UCSD-AML1 (cell line): Measurements from ENCODE around the gene IL34.
A peak's percentile ranks its signal among the peaks of the same experiment; 100 is the strongest.

Experiments
- DNase-seq: peaks from one replicate; lab custom pipeline; 2025; ENCODE audit not compliant: unreplicated experiment; lab: John Stamatoyannopoulos, UW

The IL34 gene

DNA sequence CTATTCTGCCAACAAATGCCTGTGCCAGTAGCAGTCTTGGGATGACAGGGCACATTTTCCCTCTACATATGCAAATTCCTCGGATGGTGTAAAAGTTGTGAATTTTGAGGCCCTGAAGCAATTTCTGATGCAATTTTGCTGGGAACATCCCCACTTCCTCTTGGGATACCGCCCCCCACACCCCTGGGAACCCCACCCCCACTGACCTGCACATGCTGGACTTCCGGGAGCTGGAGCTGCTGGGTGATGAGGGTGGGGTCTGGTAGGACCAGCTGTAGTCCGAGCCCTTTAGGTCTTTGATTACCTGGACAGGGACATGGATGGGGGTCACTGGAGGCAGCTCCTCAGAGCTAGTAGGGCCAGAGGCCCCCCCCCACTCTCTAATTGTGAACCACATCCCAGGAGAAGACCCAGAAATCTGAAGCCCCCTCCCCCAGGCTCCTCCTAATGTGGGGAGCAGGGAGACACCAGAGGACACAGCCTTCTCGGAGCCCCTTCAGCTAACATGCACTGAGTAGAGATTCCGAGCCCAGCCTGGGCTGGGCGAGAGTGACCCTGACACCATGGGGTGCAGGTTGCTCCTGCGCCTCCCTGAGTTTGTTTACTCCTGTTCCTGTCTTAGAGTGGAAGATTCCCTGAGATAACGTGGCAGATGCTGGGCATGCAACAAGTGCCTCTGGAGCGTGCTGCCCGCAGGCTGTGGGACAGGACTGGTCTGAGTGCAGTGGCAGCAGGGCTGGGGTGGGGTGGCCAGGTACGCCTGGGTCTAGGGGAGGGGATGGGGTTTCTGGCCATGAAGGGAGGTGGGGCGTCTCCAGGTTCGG lies 30.5 kb downstream of the IL34 start:
- no peak for DNase-seq

DNA sequence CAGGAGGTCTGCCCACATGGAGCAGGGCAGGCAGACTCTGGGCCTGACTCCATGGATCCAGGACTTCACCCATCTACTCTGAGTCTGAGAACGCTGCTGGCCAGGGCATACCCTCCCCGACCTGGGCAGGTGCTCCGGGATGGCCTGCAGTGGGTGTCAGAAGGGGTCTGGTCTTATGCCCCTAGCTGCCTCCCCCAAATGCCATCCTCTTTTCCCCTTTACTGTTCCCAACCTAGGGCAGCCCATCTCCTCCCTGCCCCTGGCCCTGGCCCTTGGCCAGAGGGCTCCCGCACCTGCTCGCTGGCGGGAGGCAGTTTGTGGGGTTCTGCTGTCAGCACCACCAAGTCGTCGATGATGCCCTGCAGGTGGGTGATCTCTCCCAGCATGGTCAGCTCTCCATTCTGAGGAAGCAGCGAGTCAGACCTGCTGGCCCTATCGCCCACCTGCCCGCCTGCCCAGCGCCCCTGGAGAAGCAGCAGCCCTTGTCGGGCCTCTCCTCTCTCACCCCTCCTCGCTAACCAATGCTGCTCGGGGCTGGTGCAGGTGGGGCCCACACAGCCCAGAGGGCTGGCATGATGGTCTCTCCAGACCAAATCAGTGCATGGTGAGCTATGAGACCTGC lies 31.3 kb downstream of the IL34 start:
- no peak for DNase-seq

DNA sequence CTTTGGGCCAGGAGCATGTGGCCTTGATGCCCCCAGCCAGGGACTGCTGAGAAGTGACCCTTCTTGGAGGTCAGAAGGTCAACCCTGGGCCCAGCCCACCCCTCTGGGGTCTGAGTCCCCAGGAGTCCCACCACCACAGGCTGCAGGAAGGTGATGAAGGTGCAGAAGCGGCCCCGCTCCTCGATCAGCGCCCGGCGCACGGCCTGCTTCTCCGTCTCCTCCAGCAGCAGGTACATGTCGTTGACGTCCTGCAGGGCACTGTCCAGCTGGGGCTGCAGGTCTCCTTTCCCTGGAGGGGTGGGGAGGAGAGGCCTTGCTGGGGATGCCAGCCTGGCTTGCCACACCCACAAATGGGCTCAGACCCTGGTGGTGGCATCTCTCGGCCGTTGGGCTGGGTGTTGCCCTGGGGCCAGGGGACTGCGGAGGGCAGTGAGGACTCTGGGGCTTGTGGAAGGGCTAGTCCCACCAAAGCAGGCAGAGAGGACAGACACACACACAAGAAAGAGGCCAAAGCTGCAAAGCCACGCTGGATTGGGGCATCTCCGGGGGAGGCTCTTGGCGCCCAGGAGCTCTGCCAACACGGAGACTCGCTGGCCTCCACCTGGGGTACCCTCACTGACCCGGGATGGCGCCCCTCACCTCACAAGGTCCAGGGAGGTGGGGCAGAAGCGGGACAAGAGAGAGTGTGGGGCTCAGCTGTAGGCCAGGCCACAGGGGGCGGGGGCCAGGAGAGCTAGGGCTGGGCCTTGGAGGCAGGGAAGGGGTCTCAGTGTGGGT lies 31.9 kb downstream of the IL34 start:
- no peak for DNase-seq

DNA sequence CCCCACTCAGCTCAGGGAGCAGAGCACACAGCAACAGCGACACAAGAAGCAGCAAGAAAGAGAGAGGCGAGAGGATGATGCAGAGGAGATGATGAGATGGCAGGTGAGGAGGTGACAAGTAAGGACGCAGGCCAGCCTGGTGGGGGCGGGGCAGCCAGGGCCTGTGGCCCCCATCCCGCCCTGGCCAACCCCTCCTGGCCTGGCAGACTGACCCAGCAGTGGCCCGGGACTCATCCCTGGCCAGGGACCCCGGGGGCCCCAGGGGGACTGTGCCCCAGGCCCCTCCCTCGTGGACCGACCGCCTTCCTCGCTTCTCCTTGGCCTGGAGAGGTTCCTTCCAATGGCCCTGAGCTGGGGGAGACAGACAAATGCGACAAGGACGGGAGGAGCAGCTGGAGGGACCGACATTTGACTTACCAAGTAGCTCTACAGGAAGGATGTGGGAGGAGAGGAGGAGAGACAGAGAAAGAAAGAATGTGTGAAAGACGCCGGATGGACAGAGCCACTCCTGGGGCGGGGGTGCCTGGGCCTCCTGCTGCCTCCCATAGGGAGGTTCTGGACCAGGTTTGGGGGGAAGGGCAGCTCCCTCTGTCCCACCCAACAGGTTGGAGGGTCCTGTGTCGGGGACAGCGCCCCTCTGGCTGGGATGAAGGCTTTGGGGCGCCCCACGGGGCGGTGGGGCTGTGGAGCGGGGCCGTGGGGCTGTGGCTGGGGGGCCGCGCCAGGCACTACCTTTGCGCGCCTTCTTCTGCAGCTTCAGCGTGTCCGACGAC lies 32.7 kb downstream of the IL34 start:
- no peak for DNase-seq

DNA sequence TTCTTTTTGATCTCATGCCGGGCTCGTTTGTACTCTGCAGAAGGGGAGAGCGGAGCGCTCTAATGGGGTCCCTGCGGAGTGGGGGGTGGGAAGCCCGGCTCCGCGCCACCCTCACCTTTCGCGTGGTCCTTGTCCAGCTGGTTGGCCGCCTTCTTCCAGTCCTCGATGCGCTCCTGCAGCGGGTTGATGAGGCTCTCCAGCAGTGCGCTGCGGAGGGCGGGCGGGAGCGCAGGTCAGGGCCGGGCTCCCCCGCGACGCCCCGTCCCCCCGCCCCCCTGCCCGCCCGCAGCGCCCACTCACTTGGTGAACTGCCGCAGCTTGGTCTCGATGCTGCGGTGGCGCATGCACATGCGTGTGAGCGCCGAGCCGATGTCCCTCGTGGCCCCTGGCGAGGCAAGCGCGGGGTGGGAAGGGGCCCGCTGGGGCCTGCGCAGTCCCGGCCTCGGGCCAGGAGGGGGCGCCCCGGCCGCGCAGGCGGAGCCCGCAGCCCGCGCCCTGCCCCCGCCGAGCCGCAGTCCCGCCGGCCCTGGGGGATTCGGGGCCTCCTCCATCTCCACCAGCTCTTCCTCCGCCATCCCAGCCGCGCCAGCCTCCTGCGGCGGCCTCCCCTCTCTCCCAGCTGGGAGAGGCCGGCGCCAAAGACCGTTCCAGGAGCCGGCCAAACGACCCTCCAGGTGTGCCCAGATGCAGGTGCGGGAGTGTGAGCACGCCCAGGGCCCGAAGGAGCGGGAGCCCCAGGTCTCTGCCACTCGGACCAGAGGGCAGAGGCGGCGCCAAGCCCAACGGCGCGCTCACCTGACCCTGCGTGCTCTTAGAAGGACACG lies 33.5 kb downstream of the IL34 start:
- DNase-seq, result no peak

DNA sequence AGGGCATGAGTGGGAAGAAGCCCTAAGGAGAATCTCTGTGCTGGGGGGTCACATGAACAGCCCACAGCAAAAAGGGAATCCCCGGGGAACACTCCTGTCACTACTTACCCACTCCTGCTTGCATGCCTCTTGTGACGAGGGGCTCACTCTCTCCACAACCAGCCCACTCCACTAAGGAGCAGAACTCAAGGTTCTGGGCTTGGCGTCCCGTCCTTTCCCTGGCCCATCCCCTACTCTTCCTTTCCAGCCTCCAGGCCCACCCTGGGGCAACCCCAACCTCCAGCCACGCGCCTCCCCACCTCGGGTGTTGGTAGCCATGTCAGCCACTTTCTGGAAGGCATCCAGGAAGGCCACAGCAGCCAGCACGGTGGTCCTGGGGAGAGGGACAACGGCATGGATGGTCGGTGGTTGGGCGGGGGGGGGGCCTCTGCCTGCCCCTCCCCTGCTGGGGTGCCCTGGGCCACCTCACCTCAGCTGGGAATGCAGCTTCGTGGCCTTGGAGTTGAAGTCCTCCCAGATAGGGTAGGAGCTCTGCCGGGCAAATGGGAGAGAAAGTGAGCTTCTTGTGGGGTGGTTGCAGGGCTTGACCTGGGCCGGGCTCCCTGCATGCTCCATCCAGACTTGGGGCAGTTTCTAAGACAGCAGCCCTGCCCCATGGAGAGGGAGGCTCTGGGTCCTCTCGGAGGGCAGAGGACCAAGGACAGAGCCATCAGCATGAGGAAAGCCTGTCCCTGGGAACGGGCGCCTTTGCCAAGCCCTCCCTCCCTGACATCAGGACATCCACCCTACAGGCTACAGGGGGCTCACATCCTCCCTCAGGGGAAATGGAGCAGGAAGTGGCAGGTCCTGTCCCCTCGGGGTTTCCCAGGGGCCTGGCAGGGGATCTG lies 34.4 kb downstream of the IL34 start:
- DNase-seq, result no peak

DNA sequence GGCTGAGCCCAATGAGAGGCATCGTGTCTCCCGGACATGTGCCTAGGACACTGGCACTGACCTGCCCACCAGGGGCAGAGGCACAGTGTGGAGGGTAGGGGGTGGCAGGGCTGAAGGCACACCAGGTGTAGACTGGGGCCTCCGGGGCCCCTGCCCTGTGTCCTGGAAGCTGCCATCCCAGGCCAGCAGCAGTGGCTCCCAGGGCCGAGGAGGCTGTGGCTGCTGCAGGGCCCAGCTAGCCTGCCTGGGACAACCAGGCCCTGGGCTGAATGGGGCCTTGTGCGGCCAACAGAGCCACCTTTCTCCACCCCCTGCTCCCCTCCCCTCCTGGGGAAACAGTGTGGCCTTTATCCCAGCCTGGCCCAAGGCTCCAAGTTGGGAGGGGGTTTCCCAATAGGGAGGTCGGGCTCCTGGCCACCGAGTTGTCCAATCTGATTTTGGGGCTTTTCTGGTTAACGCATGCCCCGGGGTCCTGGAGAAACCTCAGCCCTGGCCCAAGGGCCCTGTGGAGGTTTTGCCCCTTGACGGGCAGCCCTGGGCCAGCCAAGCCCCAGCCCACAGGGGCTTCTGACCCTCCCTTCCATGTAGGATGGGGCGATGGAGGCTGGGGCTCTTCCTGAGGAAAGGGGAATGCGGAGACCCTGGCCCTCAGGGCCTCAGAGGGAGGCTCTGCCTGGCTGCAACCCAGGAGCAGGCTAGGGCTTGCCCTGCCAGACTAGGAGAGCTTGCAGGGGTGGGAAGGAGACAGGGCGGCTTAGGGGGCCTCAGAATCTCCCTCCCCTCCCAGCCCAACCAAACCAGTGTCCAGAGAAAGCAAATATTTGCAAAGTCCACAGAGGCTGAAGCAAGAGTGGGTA lies 35.3 kb downstream of the IL34 start:
- DNase-seq, result no peak

DNA sequence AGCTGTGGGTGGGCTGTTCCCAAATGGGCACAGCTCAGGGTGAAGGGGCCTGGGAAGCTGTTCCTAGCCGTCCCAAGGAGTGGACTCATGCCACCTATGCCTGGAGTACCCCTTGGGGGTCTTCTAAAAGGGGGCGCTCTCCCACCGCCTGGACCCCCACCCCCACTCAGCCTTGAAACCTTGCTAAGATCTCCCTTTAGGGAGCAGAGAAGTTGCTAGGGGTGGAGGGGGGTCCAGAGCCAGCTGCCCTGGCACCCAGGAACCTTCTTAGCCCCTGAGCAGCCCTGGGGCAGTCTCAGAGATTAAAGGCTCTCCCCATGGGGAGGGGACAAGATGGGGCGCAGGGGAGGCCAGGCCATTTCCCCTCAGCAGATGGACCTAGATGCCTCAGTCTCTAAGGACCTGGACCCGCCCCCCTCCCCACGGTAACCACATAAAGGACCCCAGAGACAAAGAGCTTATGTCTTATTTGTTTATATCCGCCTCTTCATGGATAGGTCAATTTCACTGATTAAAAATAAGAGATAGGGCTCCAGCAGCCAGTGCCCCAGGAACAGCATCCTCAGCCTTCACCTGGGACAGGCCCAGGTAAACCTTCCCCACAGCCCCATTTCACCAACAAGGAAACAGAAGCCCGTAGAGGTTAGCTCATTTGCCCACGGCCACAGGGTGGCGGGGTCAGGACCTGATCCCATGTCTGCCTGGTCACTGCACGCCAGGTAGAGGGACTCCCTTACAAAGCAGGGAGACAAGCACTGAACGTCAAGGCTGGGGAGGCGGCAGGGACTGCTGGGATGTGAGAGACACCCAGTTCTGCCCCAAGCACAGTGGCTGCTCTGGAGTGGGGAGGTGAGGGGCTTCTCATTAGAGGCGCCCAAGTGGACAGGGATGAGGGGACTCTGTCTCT lies 36.1 kb downstream of the IL34 start:
- no peak for DNase-seq

DNA sequence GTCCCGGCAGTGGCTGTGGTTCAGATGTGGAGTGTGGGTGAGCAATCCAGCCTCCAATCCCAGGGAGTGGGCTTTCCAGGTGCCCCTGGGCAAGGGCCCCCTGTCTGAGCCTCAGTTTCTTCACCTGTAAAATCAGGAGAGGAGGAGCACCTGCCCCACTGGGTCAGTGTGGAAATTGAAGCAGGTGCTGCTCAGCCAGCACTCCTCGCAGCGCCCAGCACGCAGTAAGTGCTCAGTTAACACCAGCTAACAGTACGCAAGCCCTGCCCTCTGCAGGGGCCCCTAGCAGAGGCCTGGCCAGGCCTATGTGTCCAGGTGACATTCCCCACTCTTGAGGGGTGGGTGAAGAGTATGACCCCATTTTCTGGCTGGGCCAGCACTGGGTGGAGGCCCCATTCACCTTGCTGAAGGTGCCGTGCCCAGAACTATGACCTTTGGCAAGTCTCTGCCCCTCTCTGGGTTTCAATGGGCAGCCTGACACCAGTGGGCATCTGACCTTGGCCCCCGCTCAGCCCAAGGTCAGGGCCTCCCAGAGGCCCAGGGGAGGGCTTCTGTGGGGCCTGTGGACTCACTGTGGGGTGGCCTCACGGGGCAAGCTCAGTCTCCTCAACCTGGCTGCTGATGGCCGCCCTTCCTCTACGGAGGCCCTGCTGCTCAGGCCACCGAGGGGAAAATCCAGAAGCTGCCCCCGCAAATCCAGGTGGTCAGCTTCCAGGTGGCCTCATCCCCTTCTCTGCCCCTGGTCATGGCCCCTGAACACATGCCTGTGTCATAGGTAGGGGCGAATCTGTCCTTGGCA lies 37.0 kb downstream of the IL34 start:
- DNase-seq, result no peak

DNA sequence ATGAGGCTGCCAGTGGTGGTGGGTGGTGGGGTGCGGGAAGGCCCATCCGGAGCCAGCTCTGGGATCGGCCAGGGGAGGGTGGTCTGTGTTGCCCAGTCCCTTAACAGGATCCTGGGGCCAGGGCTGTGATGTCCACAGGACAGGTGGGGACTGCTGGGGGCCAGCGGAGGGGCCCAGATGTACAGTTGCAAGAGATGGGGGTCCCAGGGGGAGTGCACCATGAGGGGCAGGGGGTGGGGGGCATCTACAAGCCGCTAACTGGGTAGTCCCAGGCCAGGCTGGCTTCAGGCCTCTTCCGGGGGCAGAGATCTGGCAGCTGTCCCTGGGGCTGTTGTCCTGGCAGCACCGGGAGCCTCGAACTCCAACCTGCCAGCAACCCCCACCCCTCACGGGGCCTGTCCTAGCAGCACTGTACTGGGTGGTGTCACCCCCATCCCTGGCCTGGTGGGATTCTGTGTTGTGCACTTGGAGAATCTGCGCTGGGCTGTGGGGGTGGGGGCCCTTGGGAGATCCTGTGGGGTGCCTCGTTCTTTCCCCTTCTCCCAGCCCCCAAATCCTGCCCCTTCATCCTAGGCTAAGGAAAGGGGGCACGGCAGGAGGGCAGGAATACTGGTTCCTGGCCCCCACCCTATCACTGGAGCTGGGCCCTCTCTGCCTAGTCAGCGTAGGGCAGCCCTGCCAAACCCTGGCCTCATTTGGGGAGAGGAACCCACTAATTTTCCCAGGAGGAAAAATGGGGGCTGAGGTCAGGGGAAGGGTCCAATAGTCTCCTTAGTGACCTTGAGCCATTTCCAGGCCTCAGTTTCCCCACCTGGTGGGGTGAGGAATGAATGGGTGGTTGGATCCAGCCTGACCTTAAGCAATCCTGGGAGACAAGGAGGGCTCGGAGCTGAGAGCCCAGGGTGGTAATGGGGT lies 38.0 kb downstream of the IL34 start:
- DNase-seq, result no peak

DNA sequence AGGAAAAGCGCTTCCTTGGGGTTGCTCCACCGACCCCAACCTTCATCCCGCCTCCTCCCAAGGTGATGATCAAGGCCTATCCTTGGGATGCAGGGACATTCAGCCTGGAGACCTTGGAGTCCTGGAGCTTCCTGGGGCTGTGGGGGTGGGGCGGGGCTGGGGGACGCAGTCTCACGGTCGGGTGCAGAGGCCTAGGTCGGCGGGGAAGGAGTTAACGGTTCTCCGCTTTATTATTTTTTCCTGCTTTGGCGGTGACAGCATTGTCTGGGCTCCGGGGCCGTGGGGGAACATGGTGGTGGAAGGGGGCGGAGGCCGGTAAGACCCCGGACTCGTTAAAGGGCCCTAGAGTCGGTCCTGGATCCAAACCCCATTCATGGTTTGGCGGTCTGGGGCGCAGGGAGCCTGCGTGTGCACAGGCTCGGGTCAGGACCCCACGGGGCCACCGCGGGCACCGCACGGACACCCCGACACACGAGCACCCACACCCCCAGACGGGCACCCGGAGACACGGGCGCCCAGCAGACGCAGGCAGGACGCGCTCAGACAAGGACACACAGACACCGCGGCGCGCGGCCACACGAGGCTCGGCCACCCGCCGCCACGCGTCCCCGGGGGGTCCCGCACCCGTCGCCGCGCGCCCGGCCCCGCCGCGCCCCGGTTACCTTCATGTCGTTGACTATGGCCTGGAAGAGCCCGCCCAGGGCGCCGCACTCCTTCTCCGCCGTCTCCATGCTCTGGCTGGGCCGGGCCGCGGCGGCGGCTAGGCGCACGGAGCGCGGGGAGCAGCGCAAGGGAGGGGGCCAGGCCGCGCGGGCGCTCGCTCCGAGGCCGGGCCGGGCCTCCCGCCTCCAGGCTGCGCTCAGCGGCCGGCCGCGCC lies 38.9 kb downstream of the IL34 start:
- DNase-seq, result peak; percentile 50

DNA sequence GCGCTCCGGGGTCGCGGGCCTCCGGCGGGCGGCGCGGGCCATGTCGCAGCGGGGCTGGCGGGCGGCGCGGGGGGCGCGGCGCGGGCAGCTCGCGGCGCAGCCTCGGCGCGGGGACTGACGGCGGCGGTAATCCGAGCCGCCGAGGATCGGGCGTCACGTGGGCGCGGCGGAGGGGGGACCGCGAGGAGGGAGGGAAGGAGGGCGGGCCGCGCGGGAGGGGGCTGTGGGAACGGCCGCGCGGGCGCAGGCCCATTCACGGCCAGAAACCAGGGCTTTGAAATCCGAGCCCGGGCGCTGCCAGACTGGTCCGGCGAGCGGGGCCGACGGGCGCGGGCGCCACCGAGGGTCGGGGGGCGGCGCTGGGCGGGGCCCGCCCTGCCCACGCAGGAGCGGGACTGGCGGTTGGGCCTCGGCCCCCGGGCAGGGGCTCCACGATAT lies 39.6 kb downstream of the IL34 start, which contains the start of gene MTSS2:
TSS of gene MTSS2 (minus strand) at position 116 of the 438 bp plus-strand sequence. CDS start 262 bp downstream, outside the sequence.
- DNase-seq, result peak; percentile 68

DNA sequence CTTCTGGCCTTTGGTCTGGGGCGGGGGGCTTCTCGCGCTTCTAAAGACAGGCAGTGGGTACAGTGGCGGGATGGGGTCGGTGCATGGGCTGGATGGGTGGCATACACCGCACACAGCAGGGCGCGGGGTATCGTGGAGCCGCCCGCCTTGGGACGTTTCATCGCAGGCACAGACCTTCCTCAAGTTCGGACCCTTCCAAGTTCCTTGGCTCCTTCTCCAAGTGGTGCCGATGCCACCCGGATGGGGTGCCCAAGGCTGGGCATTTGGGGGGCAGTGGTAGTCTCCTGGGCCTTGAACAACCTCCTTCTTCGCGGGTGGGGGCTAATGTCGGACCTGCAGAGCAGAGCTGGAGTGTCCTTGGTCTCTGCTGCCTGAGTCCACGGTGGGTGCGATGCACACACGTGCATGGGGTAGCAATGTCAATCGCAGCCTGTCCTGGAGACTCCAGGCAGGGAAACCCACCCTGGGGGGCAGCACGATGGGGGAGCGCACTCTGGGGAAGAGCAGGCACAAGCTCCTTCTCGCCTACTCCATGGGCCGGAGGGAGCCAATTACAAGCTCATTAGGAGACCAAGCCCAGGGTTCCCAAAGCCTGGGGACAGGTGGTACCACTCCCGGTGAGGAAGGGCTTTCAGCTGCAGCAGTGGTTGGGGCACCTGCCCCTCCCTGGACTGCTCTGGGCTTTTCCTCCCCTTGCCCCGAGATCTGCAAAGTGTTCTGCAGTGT lies 40.2 kb downstream of the IL34 start:
- no peak for DNase-seq

DNA sequence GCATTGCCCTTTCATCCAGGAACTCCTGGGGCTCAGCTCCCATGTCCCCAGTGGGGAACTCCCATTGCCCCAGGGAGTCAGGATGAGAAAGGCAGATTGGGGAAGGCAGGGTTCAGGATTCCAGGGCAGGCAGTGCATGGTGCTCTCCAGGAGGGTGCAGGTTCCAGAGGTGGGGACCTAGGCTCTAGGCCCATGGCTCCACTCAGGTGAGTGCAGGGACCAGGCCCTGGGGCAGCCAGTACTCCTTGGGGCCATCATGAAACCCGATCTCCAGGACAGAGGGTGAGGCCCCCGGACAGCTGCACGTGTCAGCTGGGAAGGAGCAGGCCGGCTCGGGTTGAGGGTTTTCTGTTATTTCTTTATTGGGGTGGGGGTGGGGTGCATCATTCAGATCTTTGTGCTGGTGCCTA lies 40.7 kb downstream of the IL34 start:
- no peak for DNase-seq
